SK-N-SH treated with all-trans-retinoic acid at 6 μM for 48 hours (cell line): ENCODE data around the gene PRKAR1B.

Experiments
- ARNTL ChIP-seq: fragments of 450-650 bp; formaldehyde crosslinking; IDR thresholded peaks from 2 replicates; pipeline ENCODE4 v1.5.0; 2020; ENCODE audit warnings: low read depth, mild to moderate bottlenecking, moderate library complexity, borderline replicate concordance
- BACH2 ChIP-seq: fragments of 250-450 bp; sonication (Bioruptor Pico); IDR thresholded peaks from 2 replicates; pipeline ENCODE4 v1.9.0; 2021; ENCODE audit warnings: mild to moderate bottlenecking, borderline replicate concordance
- CREB5 ChIP-seq: fragments of 250-450 bp; sonication (Bioruptor Pico); IDR thresholded peaks from 2 replicates; pipeline ENCODE4 v1.5.1; 2020; ENCODE audit warnings: low read depth, mild to moderate bottlenecking, moderate library complexity
- OSR1 ChIP-seq: fragments of 250-450 bp; sonication (Bioruptor Pico); IDR thresholded peaks from 2 replicates; pipeline ENCODE4 v1.8.0; 2022; ENCODE audit warnings: moderate library complexity, mild to moderate bottlenecking, inconsistent platforms
- PATZ1 ChIP-seq: fragments of 250-450 bp; sonication (Bioruptor Pico); IDR thresholded peaks from 2 replicates; pipeline ENCODE4 v1.8.0; 2020; ENCODE audit warnings: mild to moderate bottlenecking, moderate library complexity, borderline replicate concordance
- POU6F1 ChIP-seq: fragments of 250-450 bp; sonication (Bioruptor Pico); IDR thresholded peaks from 2 replicates; pipeline ENCODE4 v1.8.0; 2021; ENCODE audit warnings: low read depth, mild to moderate bottlenecking, moderate library complexity, borderline replicate concordance
- TOX ChIP-seq: fragments of 250-450 bp; sonication (Bioruptor Pico); IDR thresholded peaks from 2 replicates; pipeline ENCODE4 v1.8.0; 2021; ENCODE audit warnings: mild to moderate bottlenecking, moderate library complexity, borderline replicate concordance
- ZC3H10 ChIP-seq: fragments of 250-450 bp; sonication (Bioruptor Pico); IDR thresholded peaks from 2 replicates; pipeline ENCODE4 v1.5.1; 2021; ENCODE audit warnings: mild to moderate bottlenecking, moderate library complexity
- ZFP30 ChIP-seq: fragments of 450-650 bp; formaldehyde crosslinking; IDR thresholded peaks from 2 replicates; pipeline ENCODE4 v1.5.0; 2022; ENCODE audit warnings: mild to moderate bottlenecking, moderate library complexity
- ZNF8 ChIP-seq: fragments of 450-650 bp; formaldehyde crosslinking; IDR thresholded peaks from 2 replicates; pipeline ENCODE4 v1.5.0; 2020; ENCODE audit warnings: mild to moderate bottlenecking, moderate library complexity

- TF ChIP-seq TOX (CRISPR knock-in tag) (no peak), CREB5 (CRISPR knock-in tag) (no peak), PATZ1 (no peak), ZC3H10 (CRISPR knock-in tag) (no peak), POU6F1 (no peak), ARNTL (CRISPR knock-in tag) (no peak), ZNF8 (CRISPR knock-in tag) (no peak), ZFP30 (CRISPR knock-in tag) (no peak), BACH2 (no peak), OSR1 (CRISPR knock-in tag) (no peak)
Observed at GRCh38 chr7:684416-684815, 42.7 kb downstream of the PRKAR1B start.
